Measurements from ENCODE around the gene LDLRAD4.
A peak's percentile ranks its signal among the peaks of the same experiment; 100 is the strongest.

LDLRAD4 gene

DNA sequence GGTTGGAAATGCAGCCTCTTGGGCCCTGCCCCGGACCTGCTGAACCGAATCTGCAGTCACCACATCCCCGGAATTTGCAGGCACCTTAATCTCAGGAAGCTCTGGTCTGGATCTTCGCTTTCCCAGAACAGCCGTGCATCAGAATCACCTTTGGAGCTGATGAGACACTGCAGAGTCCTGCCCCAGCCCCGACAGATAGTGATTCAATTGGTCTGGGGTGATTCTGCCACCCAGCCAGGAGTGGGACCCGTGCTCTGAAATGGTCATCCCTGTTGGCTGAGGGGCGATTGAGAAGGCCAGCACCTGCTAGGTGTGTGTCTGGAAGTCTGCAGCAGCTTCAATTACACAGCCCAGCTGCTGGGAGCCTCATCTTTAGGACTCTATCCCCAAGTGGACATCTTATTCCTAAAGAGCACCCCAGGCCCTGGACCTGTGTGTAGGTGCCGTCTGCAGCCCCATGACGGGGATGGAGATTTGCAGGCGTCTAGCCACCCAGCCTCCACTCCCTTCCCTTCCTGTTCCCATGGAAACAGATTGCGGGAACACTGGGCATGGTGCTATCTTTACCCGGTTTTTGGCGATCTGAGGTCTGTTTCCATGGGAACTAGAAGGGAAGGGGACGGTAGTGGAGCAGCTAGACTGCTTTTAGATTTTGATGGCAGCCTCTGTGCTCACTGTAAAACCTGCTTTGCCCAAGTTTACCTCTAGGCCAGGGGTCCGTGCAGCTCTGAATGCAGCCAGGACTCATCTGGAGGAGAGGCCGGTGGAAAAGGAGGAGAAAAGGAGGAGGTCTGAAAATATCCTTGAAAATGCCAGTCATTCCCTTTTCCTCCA is 156.1 kb downstream of the LDLRAD4 start:
- no peak for DNase-seq

DNA sequence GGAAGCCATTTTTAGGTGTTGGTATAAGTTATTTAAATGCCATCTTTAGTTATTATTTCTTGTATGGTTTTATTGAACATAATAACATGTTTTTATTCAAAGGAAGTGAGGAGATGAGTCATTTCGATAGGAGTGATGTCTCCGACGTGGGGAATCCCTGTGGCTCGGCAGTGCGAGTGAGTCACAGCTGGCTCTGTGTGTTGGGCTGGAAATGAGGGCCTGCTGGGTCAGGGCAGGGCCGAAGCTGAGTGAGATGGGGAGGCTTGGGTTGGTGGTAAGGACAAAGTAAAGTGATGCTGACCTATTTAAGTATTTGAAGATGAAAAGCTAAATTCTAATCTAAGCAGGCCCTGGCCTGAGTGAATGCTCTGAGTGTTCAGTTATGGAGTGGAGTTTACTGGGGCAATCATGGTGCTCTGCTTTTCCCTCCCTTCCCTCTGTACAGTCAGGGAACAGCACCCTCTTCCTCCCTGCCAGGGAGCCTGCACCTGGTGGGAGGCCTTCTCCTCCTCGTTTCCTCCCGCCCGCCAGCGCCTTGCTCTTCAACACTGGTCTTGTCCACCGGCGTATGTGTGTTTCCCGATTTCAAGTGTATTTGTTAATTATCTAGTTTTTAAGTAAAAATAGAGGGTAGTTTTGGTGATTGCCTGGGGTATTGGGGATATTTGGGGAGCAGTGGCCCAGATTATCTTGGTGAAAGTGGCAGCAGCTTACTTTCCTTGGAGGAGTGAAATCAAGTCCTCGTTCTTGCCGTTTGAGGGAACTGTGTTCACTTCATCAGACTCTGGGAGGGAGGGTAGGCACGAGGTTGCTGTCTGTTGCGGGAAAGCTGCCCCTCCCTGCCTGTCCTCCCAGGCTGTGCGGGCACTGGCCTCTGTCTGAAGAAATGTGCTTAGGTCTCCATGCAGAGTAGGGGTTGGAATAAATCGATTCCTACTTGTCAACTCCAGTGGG is 157.0 kb downstream of the LDLRAD4 start:
- peak; percentile 57 to 87 (median 69) for DNase-seq

DNA sequence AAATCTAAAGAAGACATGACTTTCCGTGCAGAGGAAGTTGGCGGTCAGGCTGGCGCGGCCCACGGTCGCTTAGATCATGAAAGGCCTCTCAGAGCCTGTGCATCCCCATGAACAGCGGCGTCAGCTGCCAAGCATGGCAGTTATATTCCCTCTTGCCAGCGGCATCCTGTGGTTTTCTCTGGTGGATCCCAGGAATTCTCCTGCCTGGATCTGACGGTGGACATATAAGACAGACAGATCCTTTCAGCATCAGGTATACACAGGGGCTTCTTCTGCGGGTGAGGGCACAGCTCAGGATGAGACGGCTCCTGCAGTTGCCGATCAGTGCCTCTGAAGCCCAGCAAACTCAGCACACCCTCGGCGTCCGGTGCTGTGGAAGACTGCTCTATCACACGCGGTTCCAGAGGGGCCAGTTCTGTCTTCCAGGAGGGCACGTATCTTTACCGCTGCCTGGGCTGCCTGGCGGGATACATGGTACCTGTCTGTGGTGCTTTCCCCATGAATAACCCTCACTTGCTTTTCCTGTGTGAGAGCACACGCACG is 157.8 kb downstream of the LDLRAD4 start:
- DNase-seq = peak; percentile 34 to 60 (median 57)

DNA sequence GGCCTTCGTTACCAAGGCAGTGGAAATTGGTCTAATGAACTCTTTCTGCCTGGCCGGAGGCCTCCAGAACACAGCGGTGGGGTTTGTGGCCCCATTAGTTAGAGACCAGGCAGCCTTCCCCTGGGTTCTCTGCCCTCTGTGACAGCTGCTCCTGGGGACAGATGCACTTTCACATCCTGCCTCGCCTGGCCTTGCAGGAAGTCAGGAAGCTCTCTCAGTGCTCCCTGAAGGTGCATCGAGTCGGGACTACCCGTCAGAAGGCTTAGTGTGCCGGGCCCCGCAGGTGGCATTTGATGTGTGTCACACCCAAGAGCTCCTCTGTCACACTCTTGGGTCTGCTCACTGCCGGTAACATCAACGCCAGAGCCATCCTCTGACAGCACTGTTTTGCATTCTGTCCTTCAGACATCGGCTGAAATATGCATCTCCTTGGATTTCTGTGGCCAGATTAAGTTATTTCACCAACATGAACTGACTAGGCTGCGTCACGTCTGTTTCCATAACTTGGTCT is 158.3 kb downstream of the LDLRAD4 start:
- DNase-seq = peak; percentile 47 to 76 (median 65)

DNA sequence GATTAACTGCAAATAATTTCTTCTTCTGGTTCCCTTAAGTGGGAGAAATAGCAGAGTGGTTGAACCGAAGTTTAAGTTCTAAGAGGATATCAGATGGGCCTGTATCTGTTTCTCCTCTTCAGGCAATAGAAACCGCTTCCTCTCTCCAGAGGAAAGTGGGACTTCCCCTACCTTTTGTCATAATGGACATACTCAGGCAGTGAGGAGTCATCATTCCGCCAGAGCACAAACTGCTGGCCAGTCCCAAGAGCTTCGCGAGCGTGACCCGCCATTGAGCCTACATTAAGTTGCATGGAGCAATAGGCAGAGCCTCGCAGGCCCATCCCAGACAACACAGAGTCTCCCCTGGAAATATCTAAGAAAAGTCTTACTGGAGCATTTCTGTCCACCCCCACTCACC is 158.9 kb downstream of the LDLRAD4 start:
- DNase-seq = peak in 2 of 5 donors; percentile 13 to 66

DNA sequence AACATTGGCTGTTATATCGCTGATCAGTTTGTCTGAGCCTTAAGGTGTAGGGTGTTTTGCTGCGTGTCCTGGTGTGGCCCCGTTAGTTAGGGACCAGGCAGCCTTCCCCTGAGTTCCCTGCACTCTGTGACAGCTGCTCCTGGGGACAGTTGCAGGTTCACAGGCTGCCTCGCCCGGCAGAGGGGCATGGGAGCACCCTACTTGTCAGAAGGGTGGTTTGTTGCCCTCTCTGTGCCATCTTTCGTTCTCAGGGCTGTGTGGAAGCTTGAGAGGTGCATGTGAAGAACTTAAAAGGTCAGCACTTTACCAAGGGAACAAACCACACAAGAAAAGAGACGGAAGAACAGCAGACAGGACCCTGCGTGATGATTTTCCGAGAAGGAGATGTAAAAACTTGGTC is 159.6 kb downstream of the LDLRAD4 start:
- DNase-seq = peak in 1 of 5 donors; percentile 6

DNA sequence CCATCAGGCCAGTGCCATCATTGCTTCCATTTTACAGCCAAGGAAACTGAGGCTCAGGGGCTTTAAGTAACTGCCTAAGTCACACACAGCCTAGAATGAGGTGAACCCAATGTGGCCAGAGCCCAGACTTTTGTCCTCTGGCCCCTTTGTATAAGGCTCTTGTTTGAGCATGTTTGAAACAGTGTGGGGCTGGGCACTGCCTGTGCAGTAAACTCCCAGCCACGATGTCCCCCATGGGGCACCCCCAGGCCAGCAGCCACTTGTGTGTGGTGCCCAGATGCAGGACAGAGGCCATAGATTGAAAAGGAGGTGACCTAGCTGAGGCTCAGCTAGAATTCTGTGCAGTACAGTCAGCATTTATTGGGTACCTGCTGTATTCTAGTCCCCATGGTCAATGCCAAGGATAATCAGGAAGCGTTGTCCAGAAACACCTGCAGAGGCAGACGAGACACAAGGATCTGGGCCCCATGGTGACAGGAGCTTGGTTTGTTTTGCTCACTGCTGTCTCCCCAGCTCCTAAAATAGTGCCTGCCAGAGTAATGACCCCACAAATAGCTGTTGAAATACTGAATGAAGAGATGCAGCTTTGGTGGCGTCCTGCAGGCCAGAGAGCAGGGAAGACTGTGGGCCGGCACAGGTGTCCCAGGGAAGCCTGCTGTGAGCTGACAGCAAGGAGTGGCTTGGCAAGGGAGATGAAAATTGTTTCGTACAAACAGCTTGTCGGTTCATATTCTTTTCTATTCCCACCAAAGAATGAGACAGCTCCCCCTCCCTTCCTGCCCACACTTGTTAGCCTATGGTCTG is 160.7 kb downstream of the LDLRAD4 start:
- DNase-seq = no peak

DNA sequence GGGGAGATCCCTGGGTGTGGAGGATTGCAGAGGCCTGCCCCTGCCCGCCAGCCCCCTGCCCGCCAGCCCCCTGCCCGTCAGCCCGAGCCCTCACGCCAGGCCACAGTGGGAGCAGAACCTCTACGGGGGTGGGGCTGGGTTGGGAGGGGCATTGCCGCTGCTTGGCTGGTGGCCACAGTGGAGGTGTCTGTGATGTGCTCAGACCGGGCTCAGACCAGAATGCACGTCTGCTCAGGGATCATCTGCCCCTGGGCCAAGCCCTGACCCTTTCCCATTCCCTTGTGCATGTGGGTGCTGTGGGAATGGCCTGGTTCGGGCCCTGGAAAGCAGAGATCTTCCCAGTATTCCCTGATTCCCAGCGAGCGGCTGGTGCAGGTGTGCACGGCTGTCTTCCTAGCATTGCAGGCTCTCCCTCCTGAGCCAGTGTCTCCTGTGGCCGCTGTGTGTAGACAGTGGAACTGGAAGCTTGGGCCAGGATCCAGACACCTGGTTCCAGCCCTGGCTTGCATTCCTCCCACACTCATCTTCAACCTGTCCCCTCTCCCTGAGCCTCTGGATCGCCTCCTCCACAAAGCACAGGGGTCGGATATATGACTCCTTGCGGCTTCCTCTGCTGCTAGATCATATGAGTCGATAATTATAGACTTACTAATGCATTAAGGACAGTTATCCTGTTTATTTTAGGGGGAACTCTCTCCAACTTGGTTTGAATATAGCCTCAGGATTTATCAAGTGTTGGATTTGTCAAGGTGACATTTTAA is 161.6 kb downstream of the LDLRAD4 start:
- no peak for DNase-seq

DNA sequence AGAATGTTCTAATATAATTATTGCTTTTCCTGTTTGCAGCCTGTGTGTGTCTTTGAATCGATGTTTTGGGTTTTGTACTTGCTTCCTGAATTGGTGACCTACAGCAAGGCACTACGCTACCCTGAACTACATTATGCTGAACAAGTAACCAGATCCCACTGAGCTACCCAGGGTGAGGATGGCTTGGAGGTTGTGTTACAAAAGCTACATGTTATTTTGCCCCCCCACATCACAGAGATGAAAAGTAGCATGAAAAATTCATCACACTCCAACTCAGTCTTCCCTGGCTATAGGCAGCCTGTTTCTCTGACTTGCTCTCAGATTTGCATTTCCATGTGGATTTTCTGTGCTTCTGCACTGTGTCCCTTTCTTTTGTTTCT is 162.1 kb downstream of the LDLRAD4 start:
- DNase-seq = no peak

DNA sequence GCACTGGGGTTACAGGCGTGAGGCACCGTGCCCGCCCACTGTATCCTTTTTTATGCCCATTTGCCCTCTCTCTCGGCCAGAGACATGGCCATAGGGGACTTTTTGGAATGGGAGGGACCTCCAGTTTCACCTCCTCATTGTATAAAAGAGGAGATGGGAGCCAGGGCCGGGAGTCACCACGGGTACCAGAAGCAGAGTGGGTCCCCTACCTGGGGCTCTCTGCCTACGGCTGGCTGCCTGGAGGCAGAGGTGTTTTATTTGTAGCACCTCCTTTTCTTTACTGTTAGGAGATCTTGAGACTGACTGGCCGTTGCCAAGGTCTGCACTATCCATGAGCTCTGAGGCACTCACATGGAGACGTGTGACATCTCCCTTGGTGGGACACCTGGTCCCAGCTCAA is 162.8 kb downstream of the LDLRAD4 start:
- DNase-seq = no peak

DNA sequence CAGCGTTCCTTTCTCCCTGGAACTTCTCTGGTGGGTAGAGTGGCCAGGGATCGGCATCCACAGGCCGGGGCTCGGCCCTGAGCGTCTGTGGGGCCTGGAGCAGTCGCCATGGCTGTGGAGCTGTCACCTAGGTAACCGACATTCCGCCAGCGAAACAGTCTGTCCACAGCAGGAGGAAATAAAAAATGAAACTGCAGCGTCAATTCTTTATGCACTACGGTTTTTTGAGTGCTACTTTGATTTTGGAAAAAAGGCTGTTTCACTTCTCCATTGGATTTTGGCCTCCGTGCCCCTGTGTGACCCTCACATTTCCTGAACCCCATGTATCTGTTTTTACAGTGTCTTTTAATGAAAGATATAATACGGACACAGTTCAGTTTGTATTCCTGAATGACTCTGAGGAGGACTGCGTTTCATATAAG is 163.4 kb downstream of the LDLRAD4 start:
- DNase-seq = peak in 4 of 5 donors; percentile 39 to 53 (median 41)

DNA sequence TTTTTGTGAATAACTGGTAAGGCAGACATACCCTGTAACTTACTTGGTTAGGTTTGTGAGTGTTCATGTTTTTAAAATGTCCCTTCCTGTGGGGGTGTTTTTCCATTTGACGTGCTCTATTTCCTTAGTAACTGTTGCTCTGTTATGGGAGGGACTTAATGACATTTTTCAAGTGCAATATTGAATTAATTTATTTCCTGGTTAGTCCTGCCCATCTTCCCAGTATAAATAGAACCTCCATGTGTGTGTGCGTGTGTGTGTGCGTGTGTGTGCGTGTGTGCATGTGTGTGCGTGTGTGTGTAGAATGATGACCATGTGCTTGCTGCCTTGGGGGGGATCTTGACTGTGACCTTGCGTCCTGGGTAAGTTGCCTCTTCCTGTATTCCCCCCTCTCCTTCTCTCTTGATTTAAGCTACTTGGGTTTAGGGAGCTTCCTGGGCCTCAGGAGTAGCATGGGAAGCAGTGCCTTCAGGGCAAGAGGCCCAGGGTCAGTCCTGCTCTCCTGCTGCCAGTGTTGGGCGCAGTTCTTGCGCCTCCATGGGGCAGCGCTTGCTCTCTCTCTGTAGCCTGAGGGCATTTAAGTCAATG is 163.9 kb downstream of the LDLRAD4 start:
- DNase-seq = peak in 3 of 5 donors; percentile 33 to 51 (median 41)

DNA sequence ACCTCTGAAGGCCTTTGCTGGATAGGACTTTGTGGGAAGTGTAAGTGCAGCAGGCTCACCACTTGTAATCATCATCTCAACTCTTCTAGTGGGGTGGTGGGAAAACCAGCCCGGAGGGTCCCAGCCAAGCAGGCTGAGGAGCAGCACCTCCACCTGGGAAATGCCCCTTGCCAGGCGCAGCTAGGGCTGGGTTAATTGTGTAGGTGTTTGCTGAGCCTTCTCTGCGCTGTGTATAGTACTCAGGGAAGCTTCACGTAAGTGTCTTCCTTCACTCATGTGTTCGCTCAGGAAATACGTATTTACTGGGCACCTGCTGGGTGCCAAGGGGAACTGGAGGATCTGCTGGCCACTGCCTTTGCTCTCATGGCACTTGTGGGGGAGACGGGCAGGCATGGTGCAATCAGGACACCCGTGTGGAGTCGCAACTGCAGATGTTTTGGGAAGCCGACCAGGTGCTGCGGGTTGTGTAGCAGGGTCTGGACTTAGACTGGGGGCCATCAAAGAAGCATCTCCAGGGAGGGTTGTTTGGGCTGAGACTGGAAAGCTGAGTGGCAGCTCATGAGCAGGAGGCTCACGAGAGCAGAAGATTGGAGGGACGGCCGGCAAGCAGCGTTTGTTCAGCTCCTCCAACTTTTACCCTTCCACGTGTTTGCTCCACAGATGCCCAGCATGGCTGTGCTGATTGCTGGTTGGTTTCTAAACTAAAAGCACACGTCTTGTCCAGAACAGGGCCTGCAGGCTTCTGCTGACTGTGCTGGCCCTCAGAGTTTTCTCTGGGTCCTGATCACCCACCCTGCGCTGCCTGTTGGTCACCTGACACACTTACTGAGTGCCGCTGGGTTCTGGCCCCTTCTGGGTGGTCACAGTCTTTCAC is 164.6 kb downstream of the LDLRAD4 start:
- DNase-seq = peak in 1 of 5 donors; percentile 18

DNA sequence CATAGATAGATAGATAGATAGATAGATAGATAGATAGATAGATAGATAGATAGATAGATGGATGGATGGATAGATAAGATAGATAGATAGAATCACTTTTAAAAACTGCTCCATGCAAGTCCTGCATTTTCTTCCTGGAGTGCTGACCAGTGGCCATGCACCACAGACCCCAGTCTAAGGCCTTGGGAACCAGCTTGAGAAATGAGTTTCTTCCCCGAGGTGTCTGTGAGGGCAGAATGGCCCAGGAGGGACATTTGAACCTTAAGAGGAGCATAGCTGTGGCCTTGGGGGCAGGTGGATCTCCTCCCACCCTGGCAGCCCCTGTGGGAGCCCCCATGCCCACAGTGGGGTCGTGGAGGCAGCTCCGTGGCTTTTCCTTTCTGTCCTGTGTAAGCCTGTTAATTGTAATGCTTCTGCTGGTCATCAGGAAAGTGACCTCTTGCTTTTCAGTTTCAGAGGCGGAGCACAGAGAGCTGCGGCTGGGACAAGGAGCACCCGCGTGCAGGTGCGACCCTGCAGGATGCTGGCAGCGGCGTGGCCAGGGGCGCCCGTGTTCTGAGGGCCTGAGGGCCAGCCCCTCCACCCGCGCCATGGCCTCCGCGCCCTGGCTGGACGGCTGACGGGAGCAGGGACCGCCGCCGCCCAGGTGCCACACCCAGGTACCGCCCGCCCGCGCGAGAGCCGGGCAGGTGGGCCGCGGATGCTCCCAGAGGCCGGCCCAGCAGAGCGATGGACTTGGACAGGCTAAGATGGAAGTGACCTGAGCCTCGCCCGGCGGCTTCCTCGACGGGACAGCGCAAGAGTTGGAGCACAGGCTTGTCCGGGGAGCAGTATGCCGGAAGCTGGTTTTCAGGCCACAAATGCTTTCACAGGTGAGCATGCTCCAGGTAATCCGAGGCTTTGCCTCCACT is 168.6 kb downstream of the LDLRAD4 start:
- no peak for DNase-seq

DNA sequence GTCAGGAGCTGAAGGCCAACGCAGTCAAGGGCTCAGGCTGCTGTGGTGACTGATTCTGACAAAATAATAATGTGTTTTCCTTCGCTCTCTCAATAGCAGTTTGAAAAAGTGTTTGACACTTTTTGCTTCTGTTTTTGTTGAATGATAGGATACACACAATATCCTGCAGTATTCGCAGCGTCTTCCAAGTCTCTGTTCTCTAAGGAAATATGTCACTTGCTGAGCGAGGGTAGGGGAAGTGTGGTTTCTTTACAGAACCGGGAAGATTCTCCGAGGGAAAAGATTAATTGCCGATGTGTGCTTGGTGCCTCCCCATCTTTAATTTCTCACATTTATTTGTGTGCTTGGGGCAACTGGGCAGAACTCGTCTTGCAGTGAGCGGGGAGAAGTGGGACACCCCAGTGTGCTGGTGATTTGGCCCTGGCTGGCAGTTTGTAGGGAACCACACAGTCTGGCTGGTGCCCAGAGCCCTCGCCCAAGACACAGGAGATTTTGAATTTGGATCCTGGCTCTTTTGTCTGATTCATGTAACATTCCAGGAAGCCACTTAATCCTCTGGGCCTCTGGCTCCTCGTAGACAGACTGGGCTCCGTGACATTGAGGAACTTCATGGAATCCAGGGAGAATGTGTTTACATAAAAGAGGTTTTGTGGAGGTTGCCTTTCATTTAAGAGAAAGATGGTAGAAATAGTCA is 169.4 kb downstream of the LDLRAD4 start:
- no peak for DNase-seq

DNA sequence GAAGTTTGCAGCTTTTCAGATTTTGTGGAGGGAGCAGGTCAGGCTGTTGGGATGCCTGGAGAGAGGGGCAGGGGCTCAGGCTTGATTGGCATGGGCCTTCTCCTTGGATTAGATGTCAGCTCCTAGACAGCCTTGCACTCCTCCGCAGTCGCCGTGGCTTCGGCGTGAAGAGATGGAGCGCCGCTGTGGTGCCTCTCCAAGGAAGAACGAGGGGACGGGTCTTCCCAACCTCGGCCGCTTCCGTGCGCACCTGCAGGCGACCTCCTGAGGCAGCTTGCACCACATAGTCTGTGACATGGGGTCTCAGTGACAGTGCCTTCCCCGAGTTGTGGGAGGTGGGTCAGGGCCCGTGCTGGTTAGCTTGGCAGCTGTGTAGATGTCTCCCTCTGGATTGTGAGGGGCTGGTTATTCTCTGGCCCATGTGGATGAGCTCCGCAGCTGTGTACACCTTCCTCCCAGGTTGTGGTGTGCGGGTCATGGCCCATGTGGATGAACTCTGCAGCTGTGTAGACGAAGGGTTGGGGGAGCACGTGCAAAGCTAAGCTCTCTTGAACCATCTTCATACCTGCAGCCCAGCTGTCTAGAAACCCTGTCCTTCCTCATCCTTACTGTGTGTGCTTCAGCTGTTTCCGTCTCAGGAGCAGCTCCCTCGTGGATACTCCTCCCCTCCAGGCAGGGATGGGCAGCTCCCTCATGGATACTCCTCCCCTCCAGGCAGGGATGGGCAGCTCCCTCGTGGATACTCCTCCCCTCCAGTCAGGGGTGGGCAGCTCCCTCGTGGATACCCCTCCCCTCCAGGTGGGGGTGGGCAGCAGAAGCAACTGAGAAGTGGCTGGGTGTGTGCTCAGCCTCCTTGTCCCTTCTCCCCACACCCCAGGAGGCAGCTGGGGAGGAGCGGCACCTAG is 170.3 kb downstream of the LDLRAD4 start:
- DNase-seq = no peak
